Daoy (cell line): Measurements from ENCODE around the gene PCDHB12. TPM values are rescaled to one million over a fixed set of nuclear protein-coding genes. Genes with fewer than 3 reads are reported as not detected.

Experiments used
- DNase-seq: peaks from one replicate; pipeline ENCODE4 v3.0.0-alpha.2; 2015; ENCODE audit warnings: low read depth
- total RNA-seq: library from RNA; depleted of rRNA; stranded (reverse); fragments of >200 nt; shearing (Covaris generic); gene quantifications from 2 replicates; pipeline ENCODE4 v1.2.3, GENCODE V29; 2014; rRNA removed

Gene PCDHB12
- total RNA-seq, 1 experiment from 2014 or later = 2.1 TPM

GRCh38 chr5:141261238-141261546 is 52.7 kb downstream of the PCDHB12 start:
- DNase-seq = no peak

Other genes starting within 250 kb of the PCDHB12 start
- gene PCDHAC2, start 242.2 kb upstream of the PCDHB12 start, total RNA-seq = 1.2 and 1.3 TPM in 2 replicates
- 0.06 TPM in 1 of 2 replicates, not detected in the other for gene PCDHB1, start 157.3 kb upstream of the PCDHB12 start, total RNA-seq
- 12.1 and 22.4 TPM in 2 replicates for gene PCDHB2, start 114.1 kb upstream of the PCDHB12 start, total RNA-seq
- gene PCDHB3, start 108.2 kb upstream of the PCDHB12 start, total RNA-seq = 0.11 and 0.24 TPM in 2 replicates
- 0.51 TPM in 2 replicates for gene PCDHB4, start 86.9 kb upstream of the PCDHB12 start, total RNA-seq
- 20.6 and 21.7 TPM in 2 replicates for gene PCDHB5, start 73.5 kb upstream of the PCDHB12 start, total RNA-seq
- gene PCDHB6, start 58.7 kb upstream of the PCDHB12 start, total RNA-seq = 0.69 and 2.9 TPM in 2 replicates
- gene PCDHB7, start 36.1 kb upstream of the PCDHB12 start, total RNA-seq = 2.6 and 3.9 TPM in 2 replicates
- 6.7 and 8.3 TPM in 2 replicates for gene PCDHB8, start 30.9 kb upstream of the PCDHB12 start, total RNA-seq
- 4.3 and 4.8 TPM in 2 replicates for gene PCDHB16, start 26.3 kb upstream of the PCDHB12 start, total RNA-seq
- gene PCDHB9, start 21.6 kb upstream of the PCDHB12 start, total RNA-seq = 0.40 and 1.6 TPM in 2 replicates
- 0.40 and 0.71 TPM in 2 replicates for gene PCDHB10, start 16.4 kb upstream of the PCDHB12 start, total RNA-seq
- gene PCDHB11, start 9.1 kb upstream of the PCDHB12 start, total RNA-seq = 0.40 and 1.1 TPM in 2 replicates
- 1.7 and 2.1 TPM in 2 replicates for gene PCDHB13, start 5.2 kb downstream of the PCDHB12 start, total RNA-seq
- gene PCDHB14, start 14.6 kb downstream of the PCDHB12 start, total RNA-seq = 1.0 and 1.5 TPM in 2 replicates
- 0.21 and 0.86 TPM in 2 replicates for gene PCDHB15, start 36.7 kb downstream of the PCDHB12 start, total RNA-seq
- 0.11 and 1.8 TPM in 2 replicates for gene SLC25A2, start 95.3 kb downstream of the PCDHB12 start, total RNA-seq
- 55.5 and 57.7 TPM in 2 replicates for gene TAF7, start 112.1 kb downstream of the PCDHB12 start, total RNA-seq
- 0.18 and 0.34 TPM in 2 replicates for gene PCDHGA1, start 121.8 kb downstream of the PCDHB12 start, total RNA-seq
- gene PCDHGA2, start 130.0 kb downstream of the PCDHB12 start, total RNA-seq = 0.15 and 0.74 TPM in 2 replicates
- gene PCDHGA3, start 135.1 kb downstream of the PCDHB12 start, total RNA-seq = 0.57 TPM in 1 of 2 replicates, not detected in the other
- 1.4 and 1.5 TPM in 2 replicates for gene PCDHGB1, start 141.4 kb downstream of the PCDHB12 start, total RNA-seq
- gene PCDHGA4, start 146.3 kb downstream of the PCDHB12 start, total RNA-seq = 0.63 and 1.6 TPM in 2 replicates
- gene PCDHGB2, start 151.3 kb downstream of the PCDHB12 start, total RNA-seq = 0.23 and 0.24 TPM in 2 replicates
- gene PCDHGA5, start 155.4 kb downstream of the PCDHB12 start, total RNA-seq = 0.23 and 0.39 TPM in 2 replicates
- 0.68 and 1.1 TPM in 2 replicates for gene PCDHGB3, start 161.5 kb downstream of the PCDHB12 start, total RNA-seq
- gene PCDHGA6, start 165.2 kb downstream of the PCDHB12 start, total RNA-seq = 0.24 and 0.46 TPM in 2 replicates
- gene PCDHGA7, start 174.0 kb downstream of the PCDHB12 start, total RNA-seq = 0.06 and 0.42 TPM in 2 replicates
- gene PCDHGB4, start 179.0 kb downstream of the PCDHB12 start, total RNA-seq = 0.06 and 0.09 TPM in 2 replicates
- gene PCDHGA8, start 183.9 kb downstream of the PCDHB12 start, total RNA-seq = 0.06 TPM in 1 of 2 replicates, not detected in the other
- 0.09 TPM in 1 of 2 replicates, not detected in the other for gene PCDHGB5, start 189.2 kb downstream of the PCDHB12 start, total RNA-seq
- gene PCDHGA9, start 194.1 kb downstream of the PCDHB12 start, total RNA-seq = 1.2 TPM in 1 of 2 replicates, not detected in the other
- gene PCDHGB6, start 199.3 kb downstream of the PCDHB12 start, total RNA-seq = 1.3 and 2.5 TPM in 2 replicates
- gene PCDHGA10, start 204.3 kb downstream of the PCDHB12 start, total RNA-seq = 0.06 and 0.30 TPM in 2 replicates
- 0.06 and 0.17 TPM in 2 replicates for gene PCDHGB7, start 209.0 kb downstream of the PCDHB12 start, total RNA-seq
- 15.0 TPM in 2 replicates for gene PCDHGA11, start 212.3 kb downstream of the PCDHB12 start, total RNA-seq
- not detected in 2 replicates for gene PCDHGA12, start 221.8 kb downstream of the PCDHB12 start, total RNA-seq